GM23338 (cell line): ENCODE measurements around the gene IL16. TPM values are rescaled to one million over a fixed set of nuclear protein-coding genes. Genes with fewer than 3 reads are reported as not detected.

ENCODE experiments used
- JUNB ChIP-seq: IDR thresholded peaks from one replicate; pipeline ENCODE4 v1.6.1; 2016; ENCODE audit warnings: antibody characterized with exemption; ENCODE audit not compliant: unreplicated experiment
- STAT1 ChIP-seq: IDR thresholded peaks from one replicate; pipeline ENCODE4 v1.6.1; 2016; ENCODE audit warnings: antibody characterized with exemption; ENCODE audit not compliant: unreplicated experiment
- polyA plus RNA-seq: library from polyadenylated mRNA; unstranded; fragments of >200 nt; fragmentation: Nextera tagmentation; extraction: Ambion mirVana; gene quantifications from 2 replicates; pipeline ENCODE4 v1.2.1, GENCODE V29; 2016
- total RNA-seq: library from RNA; depleted of rRNA; stranded (reverse); fragments of >200 nt; shearing (Covaris generic); gene quantifications from 2 replicates; pipeline ENCODE4 v1.2.3, GENCODE V29; 2014
- TF ChIP-seq, protein P1 (sequence below): fragments of 250-450 bp; sonication (Bioruptor Pico); IDR thresholded peaks from 2 replicates; pipeline ENCODE4 v1.5.0; 2020; ENCODE audit warnings: mild to moderate bottlenecking, moderate library complexity
- TF ChIP-seq, protein P2 (sequence below): IDR thresholded peaks from one replicate; pipeline ENCODE4 v1.6.1; 2018; ENCODE audit warnings: antibody characterized with exemption; ENCODE audit not compliant: unreplicated experiment
- TF ChIP-seq, protein P3 (sequence below), 2 experiments: fragments of 200-600 bp in 1 of 2; sonication (generic) in 1 of 2; conservative IDR thresholded peaks; 2 replicates each; pipeline versions ENCODE4 v1.5.1 to v1.6.1; 2016 to 2017; ENCODE audit warnings: antibody characterized with exemption in 2 of 2, low read depth in 2 of 2, mild to moderate bottlenecking in 2 of 2, moderate library complexity in 1 of 2

Gene IL16
- total and polyA plus RNA-seq, 2 experiments from 2014 or later, result 0.29 TPM; not detected in 1

DNA sequence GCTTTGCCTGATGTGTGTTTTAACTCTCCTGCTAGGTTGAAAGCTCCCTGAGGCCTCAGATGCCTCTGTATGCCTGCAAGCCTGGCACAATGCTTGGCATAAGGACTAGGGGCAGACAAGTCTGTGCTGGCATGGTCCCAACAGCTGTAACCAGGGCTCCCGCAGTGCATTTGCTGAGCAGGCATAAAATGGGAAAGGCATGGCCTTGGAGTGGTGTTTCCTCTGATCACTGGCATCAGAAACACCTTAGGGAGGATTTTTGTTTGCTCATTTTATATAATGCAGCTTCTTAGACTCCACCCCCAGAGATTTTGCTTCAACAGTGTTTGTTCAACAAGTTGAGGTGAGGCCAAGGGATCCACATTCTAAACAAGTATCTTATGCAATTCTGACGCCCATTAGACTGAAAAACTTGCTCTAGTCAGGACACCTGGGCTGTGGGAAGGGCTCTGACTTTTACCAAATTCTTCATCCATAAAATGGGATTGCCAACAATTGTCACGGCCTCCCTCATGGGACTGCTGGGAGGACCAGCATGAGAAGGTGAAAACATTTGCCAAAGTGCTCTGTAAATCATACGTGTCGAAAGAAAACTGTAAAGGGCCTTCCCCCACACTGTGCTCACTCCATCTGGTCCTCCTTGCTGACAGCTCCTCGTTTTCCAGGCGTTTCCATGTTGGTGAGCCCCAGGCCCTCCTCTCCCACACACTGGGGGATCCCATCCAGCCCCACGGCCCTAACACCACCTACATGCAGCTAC is 84.2 kb downstream of the IL16 start (continued):
- TF ChIP-seq, protein P1, sequence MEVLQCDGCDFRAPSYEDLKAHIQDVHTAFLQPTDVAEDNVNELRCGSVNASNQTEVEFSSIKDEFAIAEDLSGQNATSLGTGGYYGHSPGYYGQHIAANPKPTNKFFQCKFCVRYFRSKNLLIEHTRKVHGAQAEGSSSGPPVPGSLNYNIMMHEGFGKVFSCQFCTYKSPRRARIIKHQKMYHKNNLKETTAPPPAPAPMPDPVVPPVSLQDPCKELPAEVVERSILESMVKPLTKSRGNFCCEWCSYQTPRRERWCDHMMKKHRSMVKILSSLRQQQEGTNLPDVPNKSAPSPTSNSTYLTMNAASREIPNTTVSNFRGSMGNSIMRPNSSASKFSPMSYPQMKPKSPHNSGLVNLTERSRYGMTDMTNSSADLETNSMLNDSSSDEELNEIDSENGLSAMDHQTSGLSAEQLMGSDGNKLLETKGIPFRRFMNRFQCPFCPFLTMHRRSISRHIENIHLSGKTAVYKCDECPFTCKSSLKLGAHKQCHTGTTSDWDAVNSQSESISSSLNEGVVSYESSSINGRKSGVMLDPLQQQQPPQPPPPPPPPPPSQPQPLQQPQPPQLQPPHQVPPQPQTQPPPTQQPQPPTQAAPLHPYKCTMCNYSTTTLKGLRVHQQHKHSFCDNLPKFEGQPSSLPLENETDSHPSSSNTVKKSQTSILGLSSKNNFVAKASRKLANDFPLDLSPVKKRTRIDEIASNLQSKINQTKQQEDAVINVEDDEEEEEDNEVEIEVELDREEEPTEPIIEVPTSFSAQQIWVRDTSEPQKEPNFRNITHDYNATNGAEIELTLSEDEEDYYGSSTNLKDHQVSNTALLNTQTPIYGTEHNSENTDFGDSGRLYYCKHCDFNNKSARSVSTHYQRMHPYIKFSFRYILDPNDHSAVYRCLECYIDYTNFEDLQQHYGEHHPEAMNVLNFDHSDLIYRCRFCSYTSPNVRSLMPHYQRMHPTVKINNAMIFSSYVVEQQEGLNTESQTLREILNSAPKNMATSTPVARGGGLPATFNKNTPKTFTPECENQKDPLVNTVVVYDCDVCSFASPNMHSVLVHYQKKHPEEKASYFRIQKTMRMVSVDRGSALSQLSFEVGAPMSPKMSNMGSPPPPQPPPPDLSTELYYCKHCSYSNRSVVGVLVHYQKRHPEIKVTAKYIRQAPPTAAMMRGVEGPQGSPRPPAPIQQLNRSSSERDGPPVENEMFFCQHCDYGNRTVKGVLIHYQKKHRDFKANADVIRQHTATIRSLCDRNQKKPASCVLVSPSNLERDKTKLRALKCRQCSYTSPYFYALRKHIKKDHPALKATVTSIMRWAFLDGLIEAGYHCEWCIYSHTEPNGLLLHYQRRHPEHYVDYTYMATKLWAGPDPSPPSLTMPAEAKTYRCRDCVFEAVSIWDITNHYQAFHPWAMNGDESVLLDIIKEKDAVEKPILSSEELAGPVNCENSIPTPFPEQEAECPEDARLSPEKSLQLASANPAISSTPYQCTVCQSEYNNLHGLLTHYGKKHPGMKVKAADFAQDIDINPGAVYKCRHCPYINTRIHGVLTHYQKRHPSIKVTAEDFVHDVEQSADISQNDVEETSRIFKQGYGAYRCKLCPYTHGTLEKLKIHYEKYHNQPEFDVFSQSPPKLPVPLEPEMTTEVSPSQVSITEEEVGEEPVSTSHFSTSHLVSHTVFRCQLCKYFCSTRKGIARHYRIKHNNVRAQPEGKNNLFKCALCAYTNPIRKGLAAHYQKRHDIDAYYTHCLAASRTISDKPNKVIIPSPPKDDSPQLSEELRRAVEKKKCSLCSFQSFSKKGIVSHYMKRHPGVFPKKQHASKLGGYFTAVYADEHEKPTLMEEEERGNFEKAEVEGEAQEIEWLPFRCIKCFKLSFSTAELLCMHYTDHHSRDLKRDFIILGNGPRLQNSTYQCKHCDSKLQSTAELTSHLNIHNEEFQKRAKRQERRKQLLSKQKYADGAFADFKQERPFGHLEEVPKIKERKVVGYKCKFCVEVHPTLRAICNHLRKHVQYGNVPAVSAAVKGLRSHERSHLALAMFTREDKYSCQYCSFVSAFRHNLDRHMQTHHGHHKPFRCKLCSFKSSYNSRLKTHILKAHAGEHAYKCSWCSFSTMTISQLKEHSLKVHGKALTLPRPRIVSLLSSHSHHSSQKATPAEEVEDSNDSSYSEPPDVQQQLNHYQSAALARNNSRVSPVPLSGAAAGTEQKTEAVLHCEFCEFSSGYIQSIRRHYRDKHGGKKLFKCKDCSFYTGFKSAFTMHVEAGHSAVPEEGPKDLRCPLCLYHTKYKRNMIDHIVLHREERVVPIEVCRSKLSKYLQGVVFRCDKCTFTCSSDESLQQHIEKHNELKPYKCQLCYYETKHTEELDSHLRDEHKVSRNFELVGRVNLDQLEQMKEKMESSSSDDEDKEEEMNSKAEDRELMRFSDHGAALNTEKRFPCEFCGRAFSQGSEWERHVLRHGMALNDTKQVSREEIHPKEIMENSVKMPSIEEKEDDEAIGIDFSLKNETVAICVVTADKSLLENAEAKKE, result no peak
- TF ChIP-seq, protein P2, sequence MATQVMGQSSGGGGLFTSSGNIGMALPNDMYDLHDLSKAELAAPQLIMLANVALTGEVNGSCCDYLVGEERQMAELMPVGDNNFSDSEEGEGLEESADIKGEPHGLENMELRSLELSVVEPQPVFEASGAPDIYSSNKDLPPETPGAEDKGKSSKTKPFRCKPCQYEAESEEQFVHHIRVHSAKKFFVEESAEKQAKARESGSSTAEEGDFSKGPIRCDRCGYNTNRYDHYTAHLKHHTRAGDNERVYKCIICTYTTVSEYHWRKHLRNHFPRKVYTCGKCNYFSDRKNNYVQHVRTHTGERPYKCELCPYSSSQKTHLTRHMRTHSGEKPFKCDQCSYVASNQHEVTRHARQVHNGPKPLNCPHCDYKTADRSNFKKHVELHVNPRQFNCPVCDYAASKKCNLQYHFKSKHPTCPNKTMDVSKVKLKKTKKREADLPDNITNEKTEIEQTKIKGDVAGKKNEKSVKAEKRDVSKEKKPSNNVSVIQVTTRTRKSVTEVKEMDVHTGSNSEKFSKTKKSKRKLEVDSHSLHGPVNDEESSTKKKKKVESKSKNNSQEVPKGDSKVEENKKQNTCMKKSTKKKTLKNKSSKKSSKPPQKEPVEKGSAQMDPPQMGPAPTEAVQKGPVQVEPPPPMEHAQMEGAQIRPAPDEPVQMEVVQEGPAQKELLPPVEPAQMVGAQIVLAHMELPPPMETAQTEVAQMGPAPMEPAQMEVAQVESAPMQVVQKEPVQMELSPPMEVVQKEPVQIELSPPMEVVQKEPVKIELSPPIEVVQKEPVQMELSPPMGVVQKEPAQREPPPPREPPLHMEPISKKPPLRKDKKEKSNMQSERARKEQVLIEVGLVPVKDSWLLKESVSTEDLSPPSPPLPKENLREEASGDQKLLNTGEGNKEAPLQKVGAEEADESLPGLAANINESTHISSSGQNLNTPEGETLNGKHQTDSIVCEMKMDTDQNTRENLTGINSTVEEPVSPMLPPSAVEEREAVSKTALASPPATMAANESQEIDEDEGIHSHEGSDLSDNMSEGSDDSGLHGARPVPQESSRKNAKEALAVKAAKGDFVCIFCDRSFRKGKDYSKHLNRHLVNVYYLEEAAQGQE, result no peak
- TF ChIP-seq JUNB (no peak), STAT1 (no peak)
- TF ChIP-seq, protein P3, sequence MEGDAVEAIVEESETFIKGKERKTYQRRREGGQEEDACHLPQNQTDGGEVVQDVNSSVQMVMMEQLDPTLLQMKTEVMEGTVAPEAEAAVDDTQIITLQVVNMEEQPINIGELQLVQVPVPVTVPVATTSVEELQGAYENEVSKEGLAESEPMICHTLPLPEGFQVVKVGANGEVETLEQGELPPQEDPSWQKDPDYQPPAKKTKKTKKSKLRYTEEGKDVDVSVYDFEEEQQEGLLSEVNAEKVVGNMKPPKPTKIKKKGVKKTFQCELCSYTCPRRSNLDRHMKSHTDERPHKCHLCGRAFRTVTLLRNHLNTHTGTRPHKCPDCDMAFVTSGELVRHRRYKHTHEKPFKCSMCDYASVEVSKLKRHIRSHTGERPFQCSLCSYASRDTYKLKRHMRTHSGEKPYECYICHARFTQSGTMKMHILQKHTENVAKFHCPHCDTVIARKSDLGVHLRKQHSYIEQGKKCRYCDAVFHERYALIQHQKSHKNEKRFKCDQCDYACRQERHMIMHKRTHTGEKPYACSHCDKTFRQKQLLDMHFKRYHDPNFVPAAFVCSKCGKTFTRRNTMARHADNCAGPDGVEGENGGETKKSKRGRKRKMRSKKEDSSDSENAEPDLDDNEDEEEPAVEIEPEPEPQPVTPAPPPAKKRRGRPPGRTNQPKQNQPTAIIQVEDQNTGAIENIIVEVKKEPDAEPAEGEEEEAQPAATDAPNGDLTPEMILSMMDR (conservative IDR thresholded peaks at IDR 0.05; ENCODE audit: low read depth in 2 of 2), result no peak
